A549 (cell line): ENCODE measurements around the gene MCM8. TPM values are rescaled to one million over a fixed set of nuclear protein-coding genes. Genes with fewer than 3 reads are reported as not detected.

ENCODE experiments used
- ATAC-seq, 2 experiments: fragments of 200-7000 bp in 1 of 2; fragments of >200 bp in 1 of 2; cut with Nextera tagmentation in 1 of 2; cut with Tn5 transposase in 1 of 2; 3 replicates each; pipeline versions ENCODE4 v1.8.0 to v1.9.1; 2018 to 2020; ENCODE audit warnings: mild to moderate bottlenecking in 1 of 2, moderate library complexity in 1 of 2
- CTCF ChIA-PET: fragments of 300-600 bp; sonication (Branson Sonifier 250); formaldehyde crosslinking; extraction: SDS; loops from one replicate; lab custom pipeline; 2021; ENCODE audit warnings: antibody characterized with exemption, inconsistent platforms; lab: Yijun Ruan, JAX
- POLR2A ChIA-PET: fragments of 350-600 bp; formaldehyde crosslinking; extraction: SDS; loops from one replicate; lab custom pipeline; 2021; ENCODE audit warnings: antibody characterized with exemption, inconsistent platforms; lab: Yijun Ruan, JAX
- DNase-seq, 2 experiments: peaks; one replicate each; pipeline versions ENCODE4 v3.0.0 to v3.0.0-alpha.2; 2011 to 2016; ENCODE audit warnings: low read depth in 1 of 2, low spot score in 1 of 2
- FAIRE-seq: peaks from 2 replicates; lab custom pipeline; 2011; peaks lifted over from hg19 to GRCh38; lab: Jason Lieb, UNC
- H3K27ac ChIP-seq, 2 experiments: fragments of >200 bp; sonication (Bioruptor Twin); formaldehyde crosslinking; 3 replicates each; pipeline ENCODE4 v1.5.1; 2016 to 2017
- H3K4me1 ChIP-seq: fragments of >200 bp; sonication (Bioruptor Twin); formaldehyde crosslinking; 3 replicates; pipeline ENCODE4 v1.6.1; 2016
- H3K4me2 ChIP-seq: fragments of >200 bp; sonication (Bioruptor Twin); formaldehyde crosslinking; 3 replicates; pipeline ENCODE4 v1.6.1; 2016
- H3K4me3 ChIP-seq: fragments of >200 bp; sonication (Bioruptor Twin); formaldehyde crosslinking; 3 replicates; pipeline ENCODE4 v1.5.1; 2016
- H3K9me3 ChIP-seq: fragments of >200 bp; sonication (Bioruptor Twin); formaldehyde crosslinking; 3 replicates; pipeline ENCODE4 v1.6.1; 2016
- BHLHE40 ChIP-seq: IDR thresholded peaks from 2 replicates; pipeline ENCODE4 v1.6.1; 2012; ENCODE audit warnings: low read depth, low read length, inconsistent platforms
- CBX2 ChIP-seq: fragments of 200-600 bp; sonication (generic); IDR thresholded peaks from 2 replicates; pipeline ENCODE4 v1.6.1; 2016; ENCODE audit warnings: low read depth, mild to moderate bottlenecking, borderline replicate concordance
- EHF ChIP-seq: fragments of 250-450 bp; sonication (Bioruptor Pico); IDR thresholded peaks from 2 replicates; pipeline ENCODE4 v1.5.0; 2020; ENCODE audit warnings: mild to moderate bottlenecking
- EHMT2 ChIP-seq: fragments of 200-600 bp; sonication (generic); IDR thresholded peaks from 2 replicates; pipeline ENCODE4 v1.6.1; 2016; ENCODE audit warnings: antibody characterized with exemption, low read depth, mild to moderate bottlenecking, moderate library complexity
- EP300 ChIP-seq, 2 experiments: fragments of >200 bp; sonication (Bioruptor Twin); formaldehyde crosslinking; IDR thresholded peaks; 2 replicates in 1 of 2; 3 replicates in 1 of 2; pipeline ENCODE4 v1.6.1; 2016 to 2017
- FOSB ChIP-seq: fragments of 250-450 bp; sonication (Bioruptor Pico); IDR thresholded peaks from 2 replicates; pipeline ENCODE4 v1.5.0; 2020; ENCODE audit warnings: mild to moderate bottlenecking, moderate library complexity
- FOSL2 ChIP-seq, 2 experiments: fragments of 450-650 bp in 1 of 2; fragments of >200 bp in 1 of 2; sonication (Bioruptor Twin) in 1 of 2; formaldehyde crosslinking; IDR thresholded peaks; 2 replicates each; pipeline versions ENCODE4 v1.5.0 to v1.6.1; 2016 to 2020; ENCODE audit warnings: mild to moderate bottlenecking in 1 of 2, moderate library complexity in 1 of 2
- GATA3 ChIP-seq: IDR thresholded peaks from 2 replicates; pipeline ENCODE4 v1.6.1; 2012; ENCODE audit warnings: borderline replicate concordance
- HDAC2 ChIP-seq: fragments of 200-600 bp; sonication (generic); IDR thresholded peaks from 2 replicates; pipeline ENCODE4 v1.6.1; 2016
- HEYL ChIP-seq: fragments of 250-450 bp; sonication (Bioruptor Pico); IDR thresholded peaks from 2 replicates; pipeline ENCODE4 v1.8.0; 2021; ENCODE audit warnings: mild to moderate bottlenecking, moderate library complexity
- JUN ChIP-seq, 2 experiments: fragments of >200 bp; sonication (Bioruptor Twin); formaldehyde crosslinking; IDR thresholded peaks; 2 replicates in 1 of 2; 3 replicates in 1 of 2; pipeline ENCODE4 v1.6.1; 2016 to 2017
- JUNB ChIP-seq: fragments of >200 bp; sonication (Bioruptor Twin); formaldehyde crosslinking; IDR thresholded peaks from 2 replicates; pipeline ENCODE4 v1.6.1; 2016
- KDM5A ChIP-seq: fragments of 200-600 bp; sonication (generic); IDR thresholded peaks from 2 replicates; pipeline ENCODE4 v1.6.1; 2016; ENCODE audit warnings: antibody characterized with exemption, mild to moderate bottlenecking
- MAZ ChIP-seq: fragments of 150-350 bp; IDR thresholded peaks from 2 replicates; pipeline ENCODE4 v1.6.1; 2014; ENCODE audit warnings: antibody characterized with exemption, low read depth, low read length, borderline replicate concordance
- NPAS2 ChIP-seq: fragments of 250-450 bp; sonication (Bioruptor Pico); IDR thresholded peaks from 2 replicates; pipeline ENCODE4 v1.8.0; 2022; ENCODE audit warnings: mild to moderate bottlenecking, moderate library complexity, borderline replicate concordance
- RAD21 ChIP-seq, 2 experiments: fragments of >200 bp in 1 of 2; sonication (Bioruptor Twin) in 1 of 2; formaldehyde crosslinking in 1 of 2; IDR thresholded peaks in 1 of 2; conservative IDR thresholded peaks in 1 of 2; 2 replicates in 1 of 2; 3 replicates in 1 of 2; pipeline ENCODE4 v1.6.1; 2012 to 2018; ENCODE audit warnings: inconsistent platforms in 1 of 2
- SMC3 ChIP-seq: fragments of >200 bp; sonication (Bioruptor Twin); formaldehyde crosslinking; IDR thresholded peaks from 3 replicates; pipeline ENCODE4 v1.6.1; 2018; ENCODE audit warnings: inconsistent platforms
- SREBF2 ChIP-seq: fragments of 450-650 bp; IDR thresholded peaks from 2 replicates; pipeline ENCODE4 v1.6.1; 2014; ENCODE audit warnings: mild to moderate bottlenecking, moderate library complexity
- TP53 ChIP-seq: fragments of 250-450 bp; sonication (Bioruptor Pico); IDR thresholded peaks from 2 replicates; pipeline ENCODE4 v1.5.0; 2021; ENCODE audit warnings: mild to moderate bottlenecking, moderate library complexity
- ZFP36 ChIP-seq: fragments of 450-650 bp; IDR thresholded peaks from 2 replicates; pipeline ENCODE4 v1.6.1; 2014; ENCODE audit warnings: borderline replicate concordance; ENCODE audit not compliant: partially characterized antibody
- WGBS: methylation state at CpG from one replicate; pipeline ENCODE4 v1.1.6; 2017; ENCODE audit errors: missing lambda C conversion rate; 5-methylcytosine and 5-hydroxymethylcytosine counted together
- polyA plus RNA-seq, 4 experiments: library from polyadenylated mRNA; depleted of rRNA in 3 of 4; stranded (reverse); fragments of >200 nt; fragmentation: RNase III in 1 of 4; extraction: RNeasy Plus Mini Kit Qiagen cat#74134 plus additional on column Dnase treatment in 1 of 4; gene quantifications; 2 replicates in 3 of 4; 3 replicates in 1 of 4; pipeline ENCODE4 v1.2.3, GENCODE V29; 2011 to 2017
- TF ChIP-seq, protein P1 (sequence below): fragments of 450-650 bp; IDR thresholded peaks from 2 replicates; pipeline ENCODE4 v1.6.1; 2014; ENCODE audit warnings: antibody characterized with exemption
- TF ChIP-seq, protein P2 (sequence below): fragments of 200-600 bp; sonication (generic); IDR thresholded peaks from 2 replicates; pipeline ENCODE4 v1.6.1; 2016; ENCODE audit warnings: antibody characterized with exemption, mild to moderate bottlenecking, moderate library complexity
- TF ChIP-seq, protein P3 (sequence below): IDR thresholded peaks from 2 replicates; pipeline ENCODE4 v1.6.1; 2012; ENCODE audit warnings: low read depth, borderline replicate concordance

The MCM8 gene
- polyA plus RNA-seq, 2 of the 4 experiments (the other 2 are of a cell fraction), result 33.9 to 36.1 TPM

DNA sequence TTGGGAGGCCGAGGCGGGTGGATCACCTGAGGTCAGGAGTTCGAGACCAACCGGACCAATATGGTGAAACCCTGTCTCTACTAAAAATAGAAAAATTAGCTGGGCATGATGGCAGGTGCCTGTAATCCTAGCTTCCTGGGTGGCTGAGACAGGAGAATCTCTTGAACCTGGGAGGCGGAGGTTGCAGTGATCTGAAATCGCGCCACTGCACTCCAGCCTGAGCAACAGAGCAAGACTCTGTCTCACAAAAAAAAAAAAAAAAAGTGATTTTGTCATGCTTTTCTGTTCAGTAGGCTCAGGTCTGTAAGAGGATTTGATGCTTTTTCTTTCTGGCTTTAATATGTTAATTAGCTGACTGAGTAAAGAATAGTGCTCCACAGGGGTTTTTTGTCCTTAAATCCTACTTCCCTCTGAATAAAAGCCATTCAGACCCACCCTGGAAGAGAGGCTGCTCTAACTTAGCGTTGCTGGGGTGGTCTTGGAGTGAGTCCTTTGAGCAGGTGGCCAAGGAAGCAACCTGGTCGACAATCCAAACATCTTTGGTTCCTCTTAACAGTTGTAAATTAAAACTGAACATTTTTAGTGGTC is 19.0 kb downstream of the MCM8 start:
- no peak for FAIRE-seq
- TF ChIP-seq SMC3, result no peak
- TF ChIP-seq JUN (IDR thresholded peaks at IDR 0.05), result no peak
- TF ChIP-seq FOSB (CRISPR knock-in tag), result no peak
- no peak for TF ChIP-seq MAZ
- no peak for TF ChIP-seq GATA3
- TF ChIP-seq FOSL2 (IDR thresholded peaks at IDR 0.05), result no peak
- no peak for TF ChIP-seq FOSL2 (CRISPR knock-in tag; IDR thresholded peaks at IDR 0.05)
- no peak for TF ChIP-seq HDAC2
- TF ChIP-seq EP300 (IDR thresholded peaks at IDR 0.05), result no peak
- TF ChIP-seq BHLHE40, result no peak
- TF ChIP-seq JUNB, result no peak
- no peak for TF ChIP-seq NPAS2 (CRISPR knock-in tag)
- no peak for TF ChIP-seq ZFP36
- TF ChIP-seq CBX2, result no peak
- ChIA-PET POLR2A (interaction anchor here (0.7 kb wide), 1 partner anchor 169 kb away, joined by 7 read pairs; no protein-coding TSS in a partner anchor), CTCF (interaction anchor here (0.6 kb wide), 1 partner anchor 36 kb away, joined by 4 read pairs; no protein-coding TSS in a partner anchor)
- ATAC-seq, result no peak
- Histone ChIP-seq H3K4me3 (no peak overlapping the region), H3K27ac (peak overlapping the region; percentile 63 to 69; a peak in 3 of 6 replicates), H3K4me1 (peaks cover 68% of the 10 kb centered on the region), H3K4me2 (0 out of 3 replicates have a peak overlapping the region, but pooled peaks have one; percentile 27), H3K9me3 (no peaks in the 10 kb centered on the region)
- no peak for DNase-seq
- 94% methylated on average over 9 of the region's 9 CpGs for WGBS

DNA sequence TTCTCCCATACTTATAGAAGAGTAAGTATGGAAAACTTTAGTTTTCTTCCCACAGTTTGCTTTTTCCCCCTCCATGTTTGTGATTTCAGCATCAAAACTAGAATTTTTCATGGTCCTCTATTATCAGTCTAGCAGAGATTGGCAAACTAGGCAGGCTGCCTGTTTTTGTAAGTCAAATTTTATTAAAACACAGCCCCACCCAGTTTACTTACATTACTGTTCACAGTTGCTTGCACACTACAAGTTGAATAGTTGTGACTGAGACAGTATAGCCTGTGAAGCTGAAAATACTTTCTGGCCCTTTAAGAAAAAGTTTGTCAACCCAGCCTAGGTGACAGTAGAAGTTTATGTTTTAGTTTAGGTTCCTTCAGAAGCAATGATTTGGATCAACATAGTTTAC is 19.5 kb downstream of the MCM8 start:
- Histone ChIP-seq H3K4me1 (peaks cover 73% of the 10 kb centered on the region), H3K4me2 (peak overlapping the region; percentile 27), H3K27ac (peak overlapping the region; percentile 63 to 69; a peak in 5 of 6 replicates), H3K4me3 (no peak overlapping the region), H3K9me3 (no peaks in the 10 kb centered on the region)
- ATAC-seq, result no peak
- ChIA-PET CTCF (interaction anchor here (0.6 to 1.6 kb wide), 2 partner anchors 11 to 37 kb away, joined by 4 to 5 read pairs; no protein-coding TSS in a partner anchor), POLR2A (interaction anchor here (0.7 kb wide), 1 partner anchor 168 kb away, joined by 7 read pairs; no protein-coding TSS in a partner anchor)
- DNase-seq, result no peak
- peak; percentile 39 for FAIRE-seq
- no peak for TF ChIP-seq RAD21 (conservative IDR thresholded peaks at IDR 0.05 in 1 of 2, IDR thresholded peaks at IDR 0.05 in 1 of 2)

DNA sequence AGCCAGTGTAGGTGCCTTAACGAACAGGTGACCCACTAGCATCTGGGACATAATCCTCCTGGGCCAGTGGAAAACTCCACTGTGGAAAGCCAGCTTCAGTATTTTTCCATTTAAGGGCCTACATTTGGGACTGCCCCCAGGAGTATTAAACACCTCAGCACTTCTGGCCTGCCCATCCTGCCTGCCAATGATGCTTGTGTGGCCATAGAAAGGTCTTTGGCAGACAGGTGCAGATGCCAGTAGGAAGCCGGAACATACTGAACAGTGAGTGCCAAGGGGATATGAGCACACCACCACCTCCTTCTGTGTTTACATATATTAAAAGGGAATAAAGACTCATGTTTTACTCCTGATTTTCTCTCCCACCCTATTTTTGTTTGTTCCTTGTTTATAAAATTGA is 19.9 kb downstream of the MCM8 start:
- Histone ChIP-seq H3K9me3 (no peaks in the 10 kb centered on the region), H3K27ac (peak overlapping the region; percentile 63 to 69), H3K4me3 (no peak overlapping the region), H3K4me2 (peak overlapping the region; percentile 27), H3K4me1 (peaks cover 75% of the 10 kb centered on the region)
- ATAC-seq (no peak), DNase-seq (no peak), FAIRE-seq (no peak)
- CTCF ChIA-PET, result interaction anchor here (1.6 kb wide), 1 partner anchor 10 kb away, joined by 5 read pairs; no protein-coding TSS in a partner anchor
- WGBS, result 86% methylated on average over 2 of the region's 2 CpGs
- POLR2A ChIA-PET, result no interaction called here
- TF ChIP-seq KDM5A, result no peak
- TF ChIP-seq JUNB, result no peak
- TF ChIP-seq, protein P1, sequence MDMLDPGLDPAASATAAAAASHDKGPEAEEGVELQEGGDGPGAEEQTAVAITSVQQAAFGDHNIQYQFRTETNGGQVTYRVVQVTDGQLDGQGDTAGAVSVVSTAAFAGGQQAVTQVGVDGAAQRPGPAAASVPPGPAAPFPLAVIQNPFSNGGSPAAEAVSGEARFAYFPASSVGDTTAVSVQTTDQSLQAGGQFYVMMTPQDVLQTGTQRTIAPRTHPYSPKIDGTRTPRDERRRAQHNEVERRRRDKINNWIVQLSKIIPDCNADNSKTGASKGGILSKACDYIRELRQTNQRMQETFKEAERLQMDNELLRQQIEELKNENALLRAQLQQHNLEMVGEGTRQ, result no peak
- TF ChIP-seq EHF (CRISPR knock-in tag), result no peak
- TF ChIP-seq EHMT2, result no peak
- no peak for TF ChIP-seq HDAC2

DNA sequence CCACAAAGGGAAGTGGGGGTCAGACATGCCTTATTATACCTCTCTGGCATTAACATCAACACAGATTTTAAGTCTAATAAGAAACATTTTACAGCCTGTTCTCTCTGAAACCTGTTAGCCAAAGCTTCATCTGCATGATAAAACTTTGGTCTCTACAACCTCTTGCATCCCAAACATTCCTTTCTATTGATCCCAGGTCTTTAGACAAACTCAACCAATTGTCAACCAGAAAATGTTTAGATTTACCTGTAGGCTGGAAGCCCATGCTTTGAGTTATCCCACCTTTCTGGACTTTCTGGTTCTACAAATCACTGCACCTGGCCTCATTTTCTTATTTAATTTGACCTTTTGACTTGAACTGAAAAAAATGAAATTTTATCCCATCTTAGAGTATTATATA is 20.8 kb downstream of the MCM8 start:
- Histone ChIP-seq H3K4me1 (peaks cover 71% of the 10 kb centered on the region), H3K4me2 (0 out of 3 replicates have a peak overlapping the region, but pooled peaks have one; percentile 0), H3K4me3 (no peak overlapping the region), H3K27ac (peak overlapping the region; percentile 63 to 69), H3K9me3 (no peaks in the 10 kb centered on the region)
- FAIRE-seq (no peak), DNase-seq (no peak), ATAC-seq (no peak)
- TF ChIP-seq, protein P2, sequence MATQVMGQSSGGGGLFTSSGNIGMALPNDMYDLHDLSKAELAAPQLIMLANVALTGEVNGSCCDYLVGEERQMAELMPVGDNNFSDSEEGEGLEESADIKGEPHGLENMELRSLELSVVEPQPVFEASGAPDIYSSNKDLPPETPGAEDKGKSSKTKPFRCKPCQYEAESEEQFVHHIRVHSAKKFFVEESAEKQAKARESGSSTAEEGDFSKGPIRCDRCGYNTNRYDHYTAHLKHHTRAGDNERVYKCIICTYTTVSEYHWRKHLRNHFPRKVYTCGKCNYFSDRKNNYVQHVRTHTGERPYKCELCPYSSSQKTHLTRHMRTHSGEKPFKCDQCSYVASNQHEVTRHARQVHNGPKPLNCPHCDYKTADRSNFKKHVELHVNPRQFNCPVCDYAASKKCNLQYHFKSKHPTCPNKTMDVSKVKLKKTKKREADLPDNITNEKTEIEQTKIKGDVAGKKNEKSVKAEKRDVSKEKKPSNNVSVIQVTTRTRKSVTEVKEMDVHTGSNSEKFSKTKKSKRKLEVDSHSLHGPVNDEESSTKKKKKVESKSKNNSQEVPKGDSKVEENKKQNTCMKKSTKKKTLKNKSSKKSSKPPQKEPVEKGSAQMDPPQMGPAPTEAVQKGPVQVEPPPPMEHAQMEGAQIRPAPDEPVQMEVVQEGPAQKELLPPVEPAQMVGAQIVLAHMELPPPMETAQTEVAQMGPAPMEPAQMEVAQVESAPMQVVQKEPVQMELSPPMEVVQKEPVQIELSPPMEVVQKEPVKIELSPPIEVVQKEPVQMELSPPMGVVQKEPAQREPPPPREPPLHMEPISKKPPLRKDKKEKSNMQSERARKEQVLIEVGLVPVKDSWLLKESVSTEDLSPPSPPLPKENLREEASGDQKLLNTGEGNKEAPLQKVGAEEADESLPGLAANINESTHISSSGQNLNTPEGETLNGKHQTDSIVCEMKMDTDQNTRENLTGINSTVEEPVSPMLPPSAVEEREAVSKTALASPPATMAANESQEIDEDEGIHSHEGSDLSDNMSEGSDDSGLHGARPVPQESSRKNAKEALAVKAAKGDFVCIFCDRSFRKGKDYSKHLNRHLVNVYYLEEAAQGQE, result no peak
- TF ChIP-seq MAZ (no peak), CBX2 (no peak), SREBF2 (no peak), TP53 (CRISPR knock-in tag) (no peak), HEYL (CRISPR knock-in tag) (no peak), FOSL2 (IDR thresholded peaks at IDR 0.05) (no peak), FOSL2 (CRISPR knock-in tag; IDR thresholded peaks at IDR 0.05) (no peak)
- TF ChIP-seq, protein P3, sequence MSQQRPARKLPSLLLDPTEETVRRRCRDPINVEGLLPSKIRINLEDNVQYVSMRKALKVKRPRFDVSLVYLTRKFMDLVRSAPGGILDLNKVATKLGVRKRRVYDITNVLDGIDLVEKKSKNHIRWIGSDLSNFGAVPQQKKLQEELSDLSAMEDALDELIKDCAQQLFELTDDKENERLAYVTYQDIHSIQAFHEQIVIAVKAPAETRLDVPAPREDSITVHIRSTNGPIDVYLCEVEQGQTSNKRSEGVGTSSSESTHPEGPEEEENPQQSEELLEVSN, result no peak
- ChIA-PET CTCF (interaction anchor here (1.6 kb wide), 1 partner anchor 9 kb away, joined by 5 read pairs; no protein-coding TSS in a partner anchor), POLR2A (no interaction called here)
